HCT116 (cell line): ENCODE results near the gene FNDC11. TPM values are rescaled to one million over a fixed set of nuclear protein-coding genes. Genes with fewer than 3 reads are reported as not detected.
A peak's percentile ranks its signal among the peaks of the same experiment; 100 is the strongest.

ENCODE experiments used
- ATAC-seq: fragments of 200-7000 bp; cut with Tn5 transposase; 2 replicates; pipeline ENCODE4 v1.9.1; 2020; ENCODE audit warnings: mild to moderate bottlenecking, moderate library complexity
- BruUV-seq: library from RNA; stranded (reverse); fragments of 400-500 nt; replicated peaks from 2 replicates; lab custom pipeline; 2021; lab: Mats Ljungman, UMichigan
- CTCF ChIA-PET: fragments of 300-600 bp; sonication (Branson Sonifier 250); formaldehyde crosslinking; loops from one replicate; lab custom pipeline; 2021; ENCODE audit warnings: antibody characterized with exemption; lab: Charles Lee
- POLR2A ChIA-PET: fragments of 300-600, 350-600 bp; sonication (Branson Sonifier 250); formaldehyde crosslinking; loops from one replicate; lab custom pipeline; 2021; ENCODE audit warnings: antibody characterized with exemption; lab: Charles Lee
- RAD21 ChIA-PET, 2 experiments: fragments of 300-600 bp; sonication (Branson Sonifier 250); formaldehyde crosslinking; loops; one replicate each; lab custom pipeline; 2023; ENCODE audit warnings: low total read pairs in 2 of 2; ENCODE audit not compliant: uncharacterized antibody in 2 of 2, unreplicated experiment in 2 of 2, low non-redundant PET in 1 of 2; lab: Charles Lee
- DNase-seq: peaks from one replicate; pipeline ENCODE4 v3.0.0-alpha.2; 2010; ENCODE audit warnings: low read depth, low spot score
- H2AFZ ChIP-seq: fragments of 200-600 bp; shearing (Covaris generic), sonication (generic); 2 replicates; pipeline ENCODE4 v1.6.1; 2017; ENCODE audit warnings: low read depth, mixed run types, mixed read lengths, antibody characterized with exemption, low read length; ENCODE audit not compliant: poor library complexity, severe bottlenecking
- H3K27ac ChIP-seq: 2 replicates; pipeline ENCODE4 v1.5.1; 2012; ENCODE audit warnings: low read depth, low read length
- H3K27me3 ChIP-seq: fragments of 200-600 bp; sonication (generic); 2 replicates; pipeline ENCODE4 v1.6.1; 2016; ENCODE audit warnings: mixed run types, low read length, mixed read lengths; ENCODE audit not compliant: insufficient read depth
- H3K36me3 ChIP-seq, 2 experiments: fragments of 200-500 bp in 1 of 2; fragments of 200-600 bp in 1 of 2; sonication (Bioruptor generic) in 1 of 2; sonication (generic) in 1 of 2; 2 replicates each; pipeline versions ENCODE4 v1.5.1 to v1.6.1; 2014 to 2016; ENCODE audit warnings: low read length in 2 of 2, inconsistent platforms in 1 of 2, mixed read lengths in 1 of 2, mixed run types in 1 of 2; ENCODE audit not compliant: insufficient read depth in 2 of 2, control insufficient read depth in 1 of 2
- H3K4me1 ChIP-seq, 2 experiments: fragments of 200-600 bp in 1 of 2; sonication (generic) in 1 of 2; 2 replicates each; pipeline versions ENCODE4 v1.5.1 to v1.6.1; 2012 to 2017; ENCODE audit warnings: low read length in 2 of 2, inconsistent platforms in 1 of 2, mild to moderate bottlenecking in 1 of 2, mixed read lengths in 1 of 2, mixed run types in 1 of 2, moderate library complexity in 1 of 2; ENCODE audit not compliant: insufficient read depth in 2 of 2, control insufficient read depth in 1 of 2
- H3K4me2 ChIP-seq: fragments of 200-600 bp; sonication (generic); 2 replicates; pipeline ENCODE4 v1.6.1; 2017; ENCODE audit warnings: mixed run types, low read length, mixed read lengths
- H3K4me3 ChIP-seq, 2 experiments: fragments of 200-600 bp in 1 of 2; sonication (generic) in 1 of 2; replicated peaks in 1 of 2; 2 replicates each; pipeline ENCODE4 v1.5.1; 2011 to 2016; ENCODE audit warnings: low read length in 2 of 2, control low read depth in 1 of 2, low read depth in 1 of 2, mild to moderate bottlenecking in 1 of 2, mixed read lengths in 1 of 2, mixed run types in 1 of 2
- H3K79me2 ChIP-seq: fragments of 200-600 bp; sonication (generic); 2 replicates; pipeline ENCODE4 v1.6.1; 2017; ENCODE audit warnings: mild to moderate bottlenecking, mixed run types, low read length, moderate library complexity, mixed read lengths; ENCODE audit not compliant: insufficient read depth
- H3K9ac ChIP-seq: fragments of 200-600 bp; sonication (generic); 2 replicates; pipeline ENCODE4 v1.6.1; 2016; ENCODE audit warnings: low read length, mixed read lengths
- H3K9me2 ChIP-seq: fragments of 200-600 bp; sonication (generic), shearing (Covaris generic); 2 replicates; pipeline ENCODE4 v1.6.1; 2017; ENCODE audit warnings: mixed run types, mild to moderate bottlenecking, moderate library complexity; ENCODE audit not compliant: insufficient read depth
- H3K9me3 ChIP-seq, 2 experiments: fragments of 200-500 bp in 1 of 2; fragments of 200-600 bp in 1 of 2; sonication (Bioruptor generic) in 1 of 2; sonication (generic) in 1 of 2; 2 replicates each; pipeline ENCODE4 v1.6.1; 2014 to 2017; ENCODE audit warnings: low read length in 2 of 2, mixed read lengths in 2 of 2, inconsistent platforms in 1 of 2, low read depth in 1 of 2, mild to moderate bottlenecking in 1 of 2, mixed run types in 1 of 2, moderate library complexity in 1 of 2; ENCODE audit not compliant: control insufficient read depth in 1 of 2, insufficient read depth in 1 of 2
- H4K20me1 ChIP-seq: fragments of 200-600 bp; sonication (generic), shearing (Covaris generic); 2 replicates; pipeline ENCODE4 v1.6.1; 2017; ENCODE audit warnings: mixed run types, mild to moderate bottlenecking, moderate library complexity; ENCODE audit not compliant: insufficient read depth
- CBX3 ChIP-seq: IDR thresholded peaks from 2 replicates; pipeline ENCODE4 v1.6.1; 2012; ENCODE audit warnings: low read depth
- EGR1 ChIP-seq: IDR thresholded peaks from 2 replicates; pipeline ENCODE4 v1.6.1; 2012; ENCODE audit warnings: low read depth
- MAX ChIP-seq: IDR thresholded peaks from 2 replicates; pipeline ENCODE4 v1.6.1; 2012
- POLR2A ChIP-seq: IDR thresholded peaks from 2 replicates; pipeline ENCODE4 v1.7.0; 2011; ENCODE audit warnings: borderline replicate concordance; ENCODE audit not compliant: insufficient read depth, insufficient read length; ENCODE audit errors: extremely low read depth
- POLR2AphosphoS5 ChIP-seq: IDR thresholded peaks from 2 replicates; pipeline ENCODE4 v1.6.1; 2011; ENCODE audit warnings: mild to moderate bottlenecking, low read depth, low read length, moderate library complexity
- SIN3A ChIP-seq: IDR thresholded peaks from 2 replicates; pipeline ENCODE4 v1.6.1; 2012; ENCODE audit warnings: low read depth
- intact Hi-C: fragments of 100-400 bp; cut with micrococcal nuclease; formaldehyde crosslinking; loops from 2 replicates; pipeline ENCODE4 v1.10.0; 2022
- total RNA-seq: library from RNA; stranded (reverse); gene quantifications from one replicate; pipeline ENCODE4 v1.2.1, GENCODE V29; 2021; ENCODE audit not compliant: unreplicated experiment

Gene FNDC11
- total RNA-seq, 1 experiment from 2014 or later: 5.5 TPM

- H3K27ac ChIP-seq: peak within 1 kb of the TSS; percentile 44; the same call in 1 of the 2 replicates
- intact Hi-C loops: loop anchor here (10.0 kb wide), 1 partner anchor 51 kb away; the partner anchor contains the start of gene GMEB2
Measured at GRCh38 chr20:63574156-63574828, 20.3 kb downstream of the FNDC11 start, which contains the start of gene HELZ2. HELZ2 (minus strand) TSS chr20:63574239; CDS start chr20:63572385, 1,854 bp downstream.

More at GRCh38 chr20:63574156-63574828, 20.3 kb downstream of the FNDC11 start, which contains the start of gene HELZ2:
- no peaks in the 10 kb centered on the region for H3K9me2 ChIP-seq
- H2AFZ ChIP-seq: no peak within 1 kb of the TSS
- TF ChIP-seq EGR1: no peak; the same call in 1 of the 2 replicates
- peak; percentile 33 for TF ChIP-seq POLR2A
- 0 out of 2 replicates have a peak, but pooled peaks have one; percentile 33 for TF ChIP-seq MAX
- no peak for TF ChIP-seq CBX3
- peak; percentile 46; the same call in 1 of the 2 replicates for TF ChIP-seq SIN3A
- peak; percentile 69 for TF ChIP-seq POLR2AphosphoS5
- TF ChIP-seq, all 23 proteins: peak for 4
- Histone ChIP-seq H3K4me1 (peaks cover 12 to 27% of the 10 kb centered on the region in 2 experiments), H4K20me1 (no peaks in the 10 kb centered on the region), H3K4me2 (peak within 1 kb of the TSS; percentile 99), H3K9ac (peak within 1 kb of the TSS; percentile 84), H3K27me3 (no peaks in the 10 kb centered on the region), H3K79me2 (peaks cover 4% of the 10 kb centered on the region; the same call in 1 of the 2 replicates), H3K4me3 (peak within 1 kb of the TSS; percentile 83 to 86), H3K36me3 (no peaks in the 10 kb centered on the region), H3K9me3 (no peaks in the 10 kb centered on the region)
- ChIA-PET RAD21 (interaction anchor here in 1 of 2 experiments (0.6 kb wide), 2 partner anchors 8 to 68 kb away, joined by 3 read pairs; no protein-coding TSS in a partner anchor), CTCF (interaction anchor here (0.6 to 3.0 kb wide), 3 partner anchors 21 to 403 kb away, joined by 3 to 24 read pairs (median 3); partner anchors contain the start of gene PTK6), POLR2A (interaction anchor here (0.5 to 1.6 kb wide), 13 partner anchors 8 to 477 kb away, joined by 3 to 8 read pairs (median 3); partner anchors contain the start of genes GMEB2 and RTEL1)
- peak; percentile 86 for ATAC-seq
- DNase-seq: peak; percentile 16
- BruUV-seq: TSS peak; percentile 73
